Measurements from ENCODE around the gene COG5. TPM values are rescaled to one million over a fixed set of nuclear protein-coding genes. Genes with fewer than 3 reads are reported as not detected.

The COG5 gene
- total RNA-seq, 3 donors from 2014 or later: 35.2 to 61.2 (median 38.0) TPM

GRCh38 chr7:107233981-107234380 is 329.7 kb downstream of the COG5 start:
- no peak for TF ChIP-seq CTCF (IDR thresholded peaks at IDR 0.05)
- no peak for TF ChIP-seq POLR2AphosphoS5 (IDR thresholded peaks at IDR 0.05)
- TF ChIP-seq POLR2A (IDR thresholded peaks at IDR 0.05): no peak
- no peaks in the 10 kb centered on the region for H3K4me1 ChIP-seq
- no peak overlapping the region for H3K4me3 ChIP-seq
- no peak for DNase-seq (ENCODE audit: low spot score in 2 of 2)
- H3K27ac ChIP-seq: no peak overlapping the region
- intact Hi-C loops (cut with DNase I; ENCODE audit: low total_unique reads): no loop called here
- no peaks in the 10 kb centered on the region for H3K36me3 ChIP-seq
- H3K9me3 ChIP-seq: no peaks in the 10 kb centered on the region
- H3K27me3 ChIP-seq: no peaks in the 10 kb centered on the region

GRCh38 chr7:107233174-107233573 is 330.5 kb downstream of the COG5 start:
- TF ChIP-seq POLR2A (IDR thresholded peaks at IDR 0.05) (no peak), POLR2AphosphoS5 (IDR thresholded peaks at IDR 0.05) (no peak), CTCF (IDR thresholded peaks at IDR 0.05) (no peak)
- no peak overlapping the region for H3K27ac ChIP-seq
- H3K9me3 ChIP-seq: no peaks in the 10 kb centered on the region
- H3K4me3 ChIP-seq: no peak overlapping the region
- no peaks in the 10 kb centered on the region for H3K36me3 ChIP-seq
- H3K27me3 ChIP-seq: no peaks in the 10 kb centered on the region
- no peaks in the 10 kb centered on the region for H3K4me1 ChIP-seq
- no peak for DNase-seq (ENCODE audit: low spot score in 2 of 2)
- intact Hi-C loops (cut with DNase I; ENCODE audit: low total_unique reads): no loop called here

- Histone ChIP-seq H3K27ac (no peak overlapping the region), H3K36me3 (no peaks in the 10 kb centered on the region), H3K27me3 (no peaks in the 10 kb centered on the region), H3K4me3 (no peak overlapping the region), H3K9me3 (no peaks in the 10 kb centered on the region), H3K4me1 (no peaks in the 10 kb centered on the region)
- DNase-seq (ENCODE audit: low spot score in 2 of 2): no peak
- TF ChIP-seq POLR2A (IDR thresholded peaks at IDR 0.05): no peak
- TF ChIP-seq CTCF (IDR thresholded peaks at IDR 0.05): no peak
- no peak for TF ChIP-seq POLR2AphosphoS5 (IDR thresholded peaks at IDR 0.05)
- intact Hi-C loops (cut with DNase I; ENCODE audit: low total_unique reads): no loop called here
Measured at GRCh38 chr7:107232568-107233090, 331.1 kb downstream of the COG5 start.

- Histone ChIP-seq H3K4me1 (no peaks in the 10 kb centered on the region), H3K27ac (no peak overlapping the region), H3K4me3 (no peak overlapping the region), H3K27me3 (no peaks in the 10 kb centered on the region), H3K9me3 (no peaks in the 10 kb centered on the region), H3K36me3 (no peaks in the 10 kb centered on the region)
- no peak for DNase-seq (ENCODE audit: low spot score in 2 of 2)
- intact Hi-C loops (cut with DNase I; ENCODE audit: low total_unique reads): no loop called here
- TF ChIP-seq POLR2AphosphoS5 (IDR thresholded peaks at IDR 0.05): no peak
- no peak for TF ChIP-seq CTCF (IDR thresholded peaks at IDR 0.05)
- no peak for TF ChIP-seq POLR2A (IDR thresholded peaks at IDR 0.05)
Measured at GRCh38 chr7:107230334-107230733, 333.4 kb downstream of the COG5 start.

- DNase-seq (ENCODE audit: low spot score in 2 of 2): no peak
- no peak overlapping the region for H3K27ac ChIP-seq
- intact Hi-C loops (cut with DNase I; ENCODE audit: low total_unique reads): no loop called here
- TF ChIP-seq CTCF (IDR thresholded peaks at IDR 0.05) (no peak), POLR2A (IDR thresholded peaks at IDR 0.05) (no peak), POLR2AphosphoS5 (IDR thresholded peaks at IDR 0.05) (no peak)
- H3K36me3 ChIP-seq: no peaks in the 10 kb centered on the region
- H3K4me3 ChIP-seq: no peak overlapping the region
- no peaks in the 10 kb centered on the region for H3K9me3 ChIP-seq
- H3K27me3 ChIP-seq: no peaks in the 10 kb centered on the region
- no peaks in the 10 kb centered on the region for H3K4me1 ChIP-seq
Measured at GRCh38 chr7:107228291-107228690, 335.4 kb downstream of the COG5 start.

Data from breast epithelium (tissue), 4 donors.